A673 (cell line): ENCODE data around the gene PHACTR2. TPM values are rescaled to one million over a fixed set of nuclear protein-coding genes. Genes with fewer than 3 reads are reported as not detected.

Source experiments
- BruUV-seq: library from RNA; stranded (reverse); fragments of 400-500 nt; replicated peaks from 2 replicates; lab custom pipeline; 2021; lab: Mats Ljungman, UMichigan
- CTCF ChIA-PET: fragments of 300-600 bp; sonication (Branson Sonifier 250); formaldehyde crosslinking; loops from one replicate; lab custom pipeline; 2022; ENCODE audit warnings: antibody characterized with exemption; lab: Charles Lee
- POLR2A ChIA-PET: fragments of 300-600 bp; sonication (Branson Sonifier 250); formaldehyde crosslinking; loops from one replicate; lab custom pipeline; 2022; ENCODE audit warnings: antibody characterized with exemption; ENCODE audit not compliant: low non-redundant PET; lab: Charles Lee
- DNase-seq: peaks from one replicate; pipeline ENCODE4 v3.0.0-alpha.2; 2015; ENCODE audit warnings: low spot score
- H3K27ac ChIP-seq: fragments of 200-600 bp; sonication (generic); 2 replicates; pipeline ENCODE4 v1.5.1; 2016; ENCODE audit warnings: mixed run types, low read depth, mild to moderate bottlenecking, mixed read lengths, antibody characterized with exemption, low read length; ENCODE audit not compliant: poor library complexity, severe bottlenecking
- H3K27me3 ChIP-seq: fragments of 200-600 bp; sonication (generic); replicated peaks from 2 replicates; pipeline ENCODE4 v1.6.1; 2017; ENCODE audit warnings: mixed run types, low read depth, mild to moderate bottlenecking, mixed read lengths, antibody characterized with exemption, low read length; ENCODE audit not compliant: insufficient read depth, poor library complexity
- H3K36me3 ChIP-seq: fragments of 200-600 bp; sonication (generic); 2 replicates; pipeline ENCODE4 v1.6.1; 2016; ENCODE audit warnings: mixed run types, mild to moderate bottlenecking, mixed read lengths, antibody characterized with exemption, low read length; ENCODE audit not compliant: insufficient read depth, poor library complexity, severe bottlenecking
- H3K4me1 ChIP-seq: fragments of 200-600 bp; sonication (generic); 2 replicates; pipeline ENCODE4 v1.6.1; 2017; ENCODE audit warnings: mixed run types, mild to moderate bottlenecking, mixed read lengths, antibody characterized with exemption, low read length; ENCODE audit not compliant: insufficient read depth, poor library complexity, severe bottlenecking
- H3K4me3 ChIP-seq: fragments of 200-600 bp; sonication (generic); 2 replicates; pipeline ENCODE4 v1.5.1; 2016; ENCODE audit warnings: low read depth, mixed run types, mild to moderate bottlenecking, mixed read lengths, low read length; ENCODE audit not compliant: poor library complexity, severe bottlenecking
- H3K9me3 ChIP-seq: fragments of 200-600 bp; sonication (generic); 2 replicates; pipeline ENCODE4 v1.6.1; 2016; ENCODE audit warnings: mixed run types, low read depth, mild to moderate bottlenecking, mixed read lengths, antibody characterized with exemption, low read length; ENCODE audit not compliant: poor library complexity, severe bottlenecking
- EZH2 ChIP-seq: fragments of 200-600 bp; sonication (generic); IDR thresholded peaks from 2 replicates; pipeline ENCODE4 v1.6.1; 2017; ENCODE audit warnings: borderline replicate concordance, low read depth, mild to moderate bottlenecking, mixed read lengths, antibody characterized with exemption, low read length; ENCODE audit not compliant: poor library complexity, severe bottlenecking
- intact Hi-C: fragments of 100-400 bp; cut with micrococcal nuclease; formaldehyde crosslinking; loops from one replicate; pipeline ENCODE4 v1.10.0; 2022; ENCODE audit not compliant: unreplicated experiment
- total RNA-seq: library from RNA; stranded (reverse); gene quantifications from 2 replicates; pipeline ENCODE4 v1.2.3, GENCODE V29; 2021
- TF ChIP-seq, protein P1 (sequence below): fragments of 300-800, 200-600 bp; sonication (generic); conservative IDR thresholded peaks from 2 replicates; pipeline ENCODE4 v1.5.1; 2017; ENCODE audit warnings: low read depth, mild to moderate bottlenecking, antibody characterized with exemption, low read length, moderate library complexity, mixed read lengths

PHACTR2 gene
- total RNA-seq, 1 experiment from 2014 or later = 2.4 TPM

DNA sequence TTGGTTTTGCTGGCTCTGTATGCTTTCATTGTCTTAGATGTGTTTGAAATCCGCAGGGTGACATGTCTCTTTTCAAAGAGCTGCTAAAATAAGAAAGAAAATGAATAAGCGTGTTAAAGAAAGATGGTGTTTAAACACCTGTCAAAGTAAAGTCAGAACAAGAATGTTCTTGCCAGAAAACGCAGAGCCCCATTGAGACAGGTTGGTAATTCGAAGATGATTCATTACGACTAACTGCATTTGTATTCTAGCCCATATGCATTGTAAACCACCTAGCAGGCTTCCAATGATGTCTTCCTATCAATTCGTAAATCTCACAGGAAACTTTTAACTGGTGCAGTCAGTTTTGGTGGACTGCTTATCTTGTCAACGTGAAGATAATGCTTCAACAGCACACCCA is 16.8 kb downstream of the PHACTR2 start:
- Histone ChIP-seq H3K9me3 (no peaks in the 10 kb centered on the region), H3K4me3 (no peak overlapping the region), H3K4me1 (no peaks in the 10 kb centered on the region), H3K27me3 (no peaks in the 10 kb centered on the region), H3K36me3 (no peaks in the 10 kb centered on the region), H3K27ac (no peak overlapping the region)
- CTCF ChIA-PET = no interaction called here
- no peak for DNase-seq
- TF ChIP-seq EZH2 = no peak
- TF ChIP-seq, protein P1, sequence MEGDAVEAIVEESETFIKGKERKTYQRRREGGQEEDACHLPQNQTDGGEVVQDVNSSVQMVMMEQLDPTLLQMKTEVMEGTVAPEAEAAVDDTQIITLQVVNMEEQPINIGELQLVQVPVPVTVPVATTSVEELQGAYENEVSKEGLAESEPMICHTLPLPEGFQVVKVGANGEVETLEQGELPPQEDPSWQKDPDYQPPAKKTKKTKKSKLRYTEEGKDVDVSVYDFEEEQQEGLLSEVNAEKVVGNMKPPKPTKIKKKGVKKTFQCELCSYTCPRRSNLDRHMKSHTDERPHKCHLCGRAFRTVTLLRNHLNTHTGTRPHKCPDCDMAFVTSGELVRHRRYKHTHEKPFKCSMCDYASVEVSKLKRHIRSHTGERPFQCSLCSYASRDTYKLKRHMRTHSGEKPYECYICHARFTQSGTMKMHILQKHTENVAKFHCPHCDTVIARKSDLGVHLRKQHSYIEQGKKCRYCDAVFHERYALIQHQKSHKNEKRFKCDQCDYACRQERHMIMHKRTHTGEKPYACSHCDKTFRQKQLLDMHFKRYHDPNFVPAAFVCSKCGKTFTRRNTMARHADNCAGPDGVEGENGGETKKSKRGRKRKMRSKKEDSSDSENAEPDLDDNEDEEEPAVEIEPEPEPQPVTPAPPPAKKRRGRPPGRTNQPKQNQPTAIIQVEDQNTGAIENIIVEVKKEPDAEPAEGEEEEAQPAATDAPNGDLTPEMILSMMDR = no peak
- intact Hi-C loops = no loop called here
- POLR2A ChIA-PET = no interaction called here
- no TSS peak for BruUV-seq

DNA sequence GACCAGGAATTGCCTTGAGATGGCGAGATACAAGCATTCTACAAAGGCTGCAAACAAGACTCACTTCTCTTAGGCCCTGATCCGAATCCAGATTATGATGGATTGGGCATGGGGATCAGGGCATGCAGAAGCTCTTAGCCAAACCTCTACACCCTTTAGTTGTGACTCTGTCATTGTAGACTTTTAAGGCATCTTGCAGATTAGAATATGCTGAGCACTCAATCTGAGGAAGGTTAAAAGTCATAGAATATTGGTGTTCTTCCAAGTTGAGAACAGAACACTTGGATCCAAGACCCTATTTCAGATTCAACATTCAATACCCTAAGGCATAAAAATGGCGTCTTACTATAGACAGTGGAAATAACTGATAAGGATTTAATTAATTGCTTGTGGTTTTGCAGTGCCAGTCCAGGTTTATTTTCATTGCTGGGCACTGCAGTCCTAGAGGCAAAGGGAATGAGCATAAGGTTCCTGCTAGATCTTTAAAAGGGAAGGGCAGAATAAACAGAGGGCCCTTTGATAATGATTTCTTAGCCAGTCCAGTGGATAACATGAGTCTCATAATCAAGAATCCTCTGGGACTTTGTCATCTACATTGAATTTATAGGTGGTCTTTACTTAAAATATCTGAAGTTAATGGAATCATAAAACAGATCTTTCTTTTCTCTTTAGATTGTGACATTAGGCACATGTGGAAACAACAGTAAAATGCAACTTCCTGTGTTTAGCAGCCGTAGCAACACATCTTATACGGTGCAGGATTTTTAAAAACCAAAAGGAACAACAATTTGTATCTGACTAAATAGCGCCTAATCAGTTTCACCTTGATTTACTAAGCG is 17.6 kb downstream of the PHACTR2 start:
- BruUV-seq = no TSS peak
- H3K27ac ChIP-seq = no peak overlapping the region
- no peaks in the 10 kb centered on the region for H3K27me3 ChIP-seq
- intact Hi-C loops = no loop called here
- no peak for DNase-seq
- H3K4me1 ChIP-seq = no peaks in the 10 kb centered on the region
- H3K9me3 ChIP-seq = no peaks in the 10 kb centered on the region
- no peak overlapping the region for H3K4me3 ChIP-seq
- TF ChIP-seq, protein P1 = no peak
- TF ChIP-seq EZH2 = no peak
- ChIA-PET CTCF (no interaction called here), POLR2A (no interaction called here)
- H3K36me3 ChIP-seq = no peaks in the 10 kb centered on the region

DNA sequence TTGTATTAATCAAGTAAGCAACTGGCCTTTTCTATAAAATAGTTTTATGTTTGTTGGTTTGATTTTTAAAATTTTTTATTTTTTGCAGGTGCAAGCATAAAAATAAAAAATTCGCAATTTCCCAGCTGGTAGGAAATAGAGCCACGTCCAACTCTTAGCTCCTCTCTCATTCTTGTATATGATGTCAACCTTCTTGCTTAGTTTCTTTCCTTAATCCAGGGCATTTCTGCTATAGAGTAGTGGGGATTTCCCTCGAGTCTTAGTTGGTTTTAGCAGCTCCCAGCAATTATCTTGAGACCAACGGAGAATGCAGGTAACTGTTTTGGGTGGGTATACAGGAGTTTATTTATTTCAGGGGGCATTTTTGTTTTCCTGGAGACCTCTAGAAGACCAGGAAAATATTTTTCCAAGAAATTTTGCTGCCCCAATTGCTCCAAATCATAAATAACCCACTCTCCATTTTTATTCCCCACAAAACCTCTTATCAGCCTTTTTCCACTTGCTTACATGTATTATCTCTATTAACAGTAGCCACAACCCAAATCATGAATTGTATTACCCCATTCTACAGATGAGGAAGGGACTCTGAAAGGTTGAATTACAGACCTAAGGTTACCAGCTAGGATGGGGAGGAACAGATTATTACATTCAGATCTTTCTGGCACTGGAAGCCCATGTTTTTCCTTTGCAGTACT is 18.4 kb downstream of the PHACTR2 start:
- Histone ChIP-seq H3K27ac (no peak overlapping the region), H3K9me3 (no peaks in the 10 kb centered on the region), H3K4me1 (no peaks in the 10 kb centered on the region), H3K4me3 (no peak overlapping the region), H3K27me3 (no peaks in the 10 kb centered on the region), H3K36me3 (no peaks in the 10 kb centered on the region)
- no peak for DNase-seq
- ChIA-PET POLR2A (no interaction called here), CTCF (no interaction called here)
- intact Hi-C loops = no loop called here
- BruUV-seq = no TSS peak
- TF ChIP-seq, protein P1 = no peak
- no peak for TF ChIP-seq EZH2
